ENCODE measurements around the gene PRKCE. TPM values are rescaled to one million over a fixed set of nuclear protein-coding genes. Genes with fewer than 3 reads are reported as not detected.

The PRKCE gene
- total RNA-seq, 1 experiment from 2014 or later: 21.7 TPM

GRCh38 chr2:45925636-45926366, 274.3 kb downstream of the PRKCE start:
- intact Hi-C loops (cut with micrococcal nuclease; ENCODE audit: unreplicated experiment): no loop called here
- Histone ChIP-seq H3F3A (ENCODE audit: insufficient read depth, low read depth) (no peaks in the 10 kb centered on the region), H2AFZ (no peak overlapping the region), H3K9me2 (ENCODE audit: insufficient read depth) (no peaks in the 10 kb centered on the region), H3K4me3 (no peak overlapping the region), H4K20me1 (ENCODE audit: insufficient read depth) (peaks cover 10% of the 10 kb centered on the region; the same call in 1 of the 2 replicates), H3K4me1 (replicated peaks; ENCODE audit: insufficient read depth) (peaks cover 23% of the 10 kb centered on the region), H3K27ac (no peak overlapping the region), H3K4me2 (no peak overlapping the region), H3K27me3 (ENCODE audit: insufficient read depth, low read depth) (no peaks in the 10 kb centered on the region), H3K9me3 (ENCODE audit: insufficient read depth, low read depth) (no peaks in the 10 kb centered on the region), H3K79me2 (ENCODE audit: low read depth) (0 out of 2 replicates have a peak, but pooled peaks cover 9% of the 10 kb centered on the region), H3K36me3 (ENCODE audit: low read depth) (no peaks in the 10 kb centered on the region)
- TF ChIP-seq EZH2 (IDR thresholded peaks at IDR 0.05; ENCODE audit: low read depth): no peak
- no peak for TF ChIP-seq CTCF (conservative IDR thresholded peaks at IDR 0.05)
- no peak for DNase-seq
- no TSS peak for BruUV-seq (replicated peaks)
- ChIA-PET POLR2A (ENCODE audit: unreplicated experiment) (no interaction called here), CTCF (interaction anchor here (1.1 kb wide), 1 partner anchor 9 kb away, joined by 9 read pairs; no protein-coding TSS in a partner anchor)

- no peak for TF ChIP-seq CTCF (conservative IDR thresholded peaks at IDR 0.05)
- no peak for TF ChIP-seq EZH2 (IDR thresholded peaks at IDR 0.05; ENCODE audit: low read depth)
- BruUV-seq (replicated peaks): no TSS peak
- no peaks in the 10 kb centered on the region for H3K27me3 ChIP-seq (ENCODE audit: insufficient read depth, low read depth)
- H3K4me3 ChIP-seq: no peak overlapping the region
- H3K9me2 ChIP-seq (ENCODE audit: insufficient read depth): no peaks in the 10 kb centered on the region
- POLR2A ChIA-PET (ENCODE audit: unreplicated experiment): no interaction called here
- H2AFZ ChIP-seq: no peak overlapping the region
- CTCF ChIA-PET: no interaction called here
- H3K27ac ChIP-seq: no peak overlapping the region
- intact Hi-C loops (cut with micrococcal nuclease; ENCODE audit: unreplicated experiment): no loop called here
- peaks cover 4% of the 10 kb centered on the region; the same call in 1 of the 2 replicates for H3K9me3 ChIP-seq (ENCODE audit: insufficient read depth, low read depth)
- H3F3A ChIP-seq (ENCODE audit: insufficient read depth, low read depth): no peaks in the 10 kb centered on the region
- H3K4me2 ChIP-seq: no peak overlapping the region
- H4K20me1 ChIP-seq (ENCODE audit: insufficient read depth): no peaks in the 10 kb centered on the region
- 0 out of 2 replicates have a peak, but pooled peaks cover 9% of the 10 kb centered on the region for H3K79me2 ChIP-seq (ENCODE audit: low read depth)
- H3K36me3 ChIP-seq (ENCODE audit: low read depth): no peaks in the 10 kb centered on the region
- H3K4me1 ChIP-seq (replicated peaks; ENCODE audit: insufficient read depth): peaks cover 7% of the 10 kb centered on the region
- DNase-seq: no peak
These were observed 277.5 kb downstream of the PRKCE start for GRCh38 chr2:45928946-45929345.

GRCh38 chr2:45929674-45930395, 278.4 kb downstream of the PRKCE start:
- H3K4me2 ChIP-seq: no peak overlapping the region
- H3K9me2 ChIP-seq (ENCODE audit: insufficient read depth): no peaks in the 10 kb centered on the region
- H3K27ac ChIP-seq: no peak overlapping the region
- POLR2A ChIA-PET (ENCODE audit: unreplicated experiment): no interaction called here
- no peaks in the 10 kb centered on the region for H3F3A ChIP-seq (ENCODE audit: insufficient read depth, low read depth)
- H3K9me3 ChIP-seq (ENCODE audit: insufficient read depth, low read depth): peaks cover 4% of the 10 kb centered on the region; the same call in 1 of the 2 replicates
- H3K4me3 ChIP-seq: no peak overlapping the region
- 0 out of 2 replicates have a peak, but pooled peaks cover 2% of the 10 kb centered on the region for H3K79me2 ChIP-seq (ENCODE audit: low read depth)
- no peaks in the 10 kb centered on the region for H4K20me1 ChIP-seq (ENCODE audit: insufficient read depth)
- CTCF ChIA-PET: interaction anchor here (0.9 kb wide), 1 partner anchor 20 kb away, joined by 14 read pairs; no protein-coding TSS in a partner anchor
- no peak overlapping the region for H2AFZ ChIP-seq
- H3K4me1 ChIP-seq (replicated peaks; ENCODE audit: insufficient read depth): no peaks in the 10 kb centered on the region
- no peak for DNase-seq
- no TSS peak for BruUV-seq (replicated peaks)
- no peaks in the 10 kb centered on the region for H3K36me3 ChIP-seq (ENCODE audit: low read depth)
- intact Hi-C loops (cut with micrococcal nuclease; ENCODE audit: unreplicated experiment): no loop called here
- no peaks in the 10 kb centered on the region for H3K27me3 ChIP-seq (ENCODE audit: insufficient read depth, low read depth)
- TF ChIP-seq EZH2 (IDR thresholded peaks at IDR 0.05; ENCODE audit: low read depth) (no peak), CTCF (conservative IDR thresholded peaks at IDR 0.05) (no peak)
